Prostate gland (tissue), 2 donors: ENCODE measurements around the gene VSTM2B. TPM values are rescaled to one million over a fixed set of nuclear protein-coding genes. Genes with fewer than 3 reads are reported as not detected.

ENCODE experiments used
- DNase-seq: peaks from one replicate; pipeline ENCODE4 v3.0.0-alpha.2; 2019; ENCODE audit warnings: low spot score
- H3K27ac ChIP-seq, 2 donors: fragments of 200-600 bp; sonication (generic); 2 replicates each; pipeline ENCODE4 v1.5.1; 2017 to 2019
- H3K27me3 ChIP-seq: fragments of 200-600 bp; sonication (generic); replicated peaks from 2 replicates; pipeline ENCODE4 v1.5.1; 2019; ENCODE audit not compliant: insufficient read depth
- H3K36me3 ChIP-seq, 2 donors: fragments of 200-600 bp; sonication (generic); 1 replicate in 1 of 2; 2 replicates in 1 of 2; pipeline versions ENCODE4 v1.5.1 to v1.8.1; 2017 to 2019
- H3K4me1 ChIP-seq: fragments of 200-600 bp; sonication (generic); replicated peaks from 2 replicates; pipeline ENCODE4 v1.5.1; 2019
- H3K4me3 ChIP-seq, 2 donors: fragments of 200-600 bp; sonication (generic); 2 replicates each; pipeline ENCODE4 v1.5.1; 2017 to 2019
- H3K9me3 ChIP-seq: fragments of 200-600 bp; sonication (generic); 2 replicates; pipeline ENCODE4 v1.5.1; 2017
- CTCF ChIP-seq, 4 experiments: fragments of 200-600 bp in 2 of 4; fragments of 450-650 bp in 2 of 4; sonication (generic) in 2 of 4; IDR thresholded peaks; 1 replicate in 3 of 4; 2 replicates in 1 of 4; pipeline ENCODE4 v1.5.1; 2016 to 2019; ENCODE audit warnings: antibody characterized with exemption in 4 of 4, mild to moderate bottlenecking in 2 of 4, moderate library complexity in 2 of 4
- POLR2A ChIP-seq: fragments of 450-650 bp; IDR thresholded peaks from one replicate; pipeline ENCODE4 v1.6.1; 2016; ENCODE audit warnings: antibody characterized with exemption, mild to moderate bottlenecking
- POLR2AphosphoS5 ChIP-seq: sonication (generic); formaldehyde crosslinking; IDR thresholded peaks from one replicate; pipeline ENCODE4 v1.6.1; 2017; ENCODE audit warnings: antibody characterized with exemption
- WGBS: methylation state at CpG from one replicate; pipeline ENCODE4 v1.1.5; 2018; 5-methylcytosine and 5-hydroxymethylcytosine counted together
- intact Hi-C: fragments of 100-400 bp; cut with DNase I; formaldehyde crosslinking; loops from one replicate; pipeline ENCODE4 v1.14.2; 2022
- total RNA-seq, 2 donors: library from RNA; depleted of rRNA; stranded (reverse); fragments of >200 nt; gene quantifications; one replicate each; pipeline ENCODE4 v1.1.0, GENCODE V29; 2016

Gene VSTM2B
- total RNA-seq, 2 donors from 2014 or later = not detected

GRCh38 chr19:29571181-29571580, 45.4 kb downstream of the VSTM2B start:
- no peak overlapping the region for H3K4me3 ChIP-seq
- H3K9me3 ChIP-seq = no peaks in the 10 kb centered on the region
- H3K36me3 ChIP-seq = no peaks in the 10 kb centered on the region
- intact Hi-C loops = no loop called here
- H3K27ac ChIP-seq = no peak overlapping the region
- peaks cover 7% of the 10 kb centered on the region for H3K27me3 ChIP-seq
- DNase-seq = no peak
- WGBS = 76% methylated on average over 6 of the region's 6 CpGs
- TF ChIP-seq POLR2AphosphoS5 (no peak), POLR2A (no peak), CTCF (IDR thresholded peaks at IDR 0.05) (no peak)
- no peaks in the 10 kb centered on the region for H3K4me1 ChIP-seq

- no peak for DNase-seq
- H3K27ac ChIP-seq = no peak overlapping the region
- WGBS = 60% methylated on average over 7 of the region's 7 CpGs
- no peaks in the 10 kb centered on the region for H3K36me3 ChIP-seq
- no peaks in the 10 kb centered on the region for H3K4me1 ChIP-seq
- no peak overlapping the region for H3K4me3 ChIP-seq
- H3K27me3 ChIP-seq = peaks cover 7% of the 10 kb centered on the region
- intact Hi-C loops = no loop called here
- H3K9me3 ChIP-seq = no peaks in the 10 kb centered on the region
- no peak for TF ChIP-seq POLR2A
- no peak for TF ChIP-seq POLR2AphosphoS5
- TF ChIP-seq CTCF (IDR thresholded peaks at IDR 0.05) = no peak
Measured at GRCh38 chr19:29573486-29573885, 47.7 kb downstream of the VSTM2B start.

- Histone ChIP-seq H3K9me3 (no peaks in the 10 kb centered on the region), H3K4me1 (no peaks in the 10 kb centered on the region), H3K27ac (no peak overlapping the region), H3K4me3 (no peak overlapping the region), H3K27me3 (peaks cover 3% of the 10 kb centered on the region), H3K36me3 (no peaks in the 10 kb centered on the region)
- intact Hi-C loops = no loop called here
- no peak for TF ChIP-seq POLR2A
- TF ChIP-seq CTCF (IDR thresholded peaks at IDR 0.05) = no peak
- TF ChIP-seq POLR2AphosphoS5 = no peak
- 67% methylated on average over 3 of the region's 3 CpGs for WGBS
- DNase-seq = no peak
Measured at GRCh38 chr19:29574510-29574909, 48.7 kb downstream of the VSTM2B start.

- TF ChIP-seq CTCF (IDR thresholded peaks at IDR 0.05) (no peak), POLR2A (no peak), POLR2AphosphoS5 (no peak)
- Histone ChIP-seq H3K27ac (no peak overlapping the region), H3K27me3 (peaks cover 3% of the 10 kb centered on the region)
Measured at GRCh38 chr19:29576046-29576606, 50.3 kb downstream of the VSTM2B start.

GRCh38 chr19:29576761-29577648, 51.2 kb downstream of the VSTM2B start:
- no peak for TF ChIP-seq POLR2A
- intact Hi-C loops = no loop called here
- Histone ChIP-seq H3K36me3 (no peaks in the 10 kb centered on the region), H3K9me3 (no peaks in the 10 kb centered on the region), H3K27ac (no peak overlapping the region), H3K27me3 (peaks cover 3% of the 10 kb centered on the region), H3K4me3 (no peak overlapping the region), H3K4me1 (no peaks in the 10 kb centered on the region)
- DNase-seq = no peak
- WGBS = 65% methylated on average over 15 of the region's 15 CpGs

More at GRCh38 chr19:29576046-29576606, 50.3 kb downstream of the VSTM2B start:
- no peak overlapping the region for H3K4me3 ChIP-seq
- no peaks in the 10 kb centered on the region for H3K36me3 ChIP-seq
- intact Hi-C loops = no loop called here
- H3K9me3 ChIP-seq = no peaks in the 10 kb centered on the region
- 35% methylated on average over 14 of the region's 14 CpGs for WGBS
- no peak for DNase-seq
- H3K4me1 ChIP-seq = no peaks in the 10 kb centered on the region
